22Rv1 (cell line): Measurements from ENCODE around the gene GPC5.

Experiments used
- ZFX ChIP-seq: fragments of 450-650 bp; IDR thresholded peaks from 2 replicates; pipeline ENCODE4 v1.6.1; 2017; ENCODE audit warnings: antibody characterized with exemption, borderline replicate concordance
- TF ChIP-seq, protein P1 (sequence below): fragments of 450-650 bp; IDR thresholded peaks from 2 replicates; pipeline ENCODE4 v1.5.1; 2017; ENCODE audit warnings: mild to moderate bottlenecking

DNA sequence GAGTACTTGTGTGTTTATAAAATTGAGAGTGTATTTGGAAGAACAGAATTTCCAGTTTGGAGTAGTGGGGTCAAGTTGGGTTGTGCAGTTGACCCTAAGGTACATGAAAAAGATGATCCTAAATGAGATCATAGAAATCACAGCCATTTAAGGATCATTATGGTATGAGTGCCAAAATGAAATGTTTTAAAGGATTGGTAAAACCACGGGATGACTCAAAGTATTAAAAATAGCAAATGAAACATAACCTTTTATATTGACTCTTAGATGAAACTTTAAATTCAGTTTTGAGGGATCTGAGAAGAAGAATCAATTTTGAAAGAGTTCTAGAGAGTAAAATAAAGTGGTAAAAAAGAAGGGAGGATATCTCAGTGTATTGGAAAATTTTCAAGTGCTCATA, 773.8 kb downstream of the GPC5 start:
- TF ChIP-seq, protein P1, sequence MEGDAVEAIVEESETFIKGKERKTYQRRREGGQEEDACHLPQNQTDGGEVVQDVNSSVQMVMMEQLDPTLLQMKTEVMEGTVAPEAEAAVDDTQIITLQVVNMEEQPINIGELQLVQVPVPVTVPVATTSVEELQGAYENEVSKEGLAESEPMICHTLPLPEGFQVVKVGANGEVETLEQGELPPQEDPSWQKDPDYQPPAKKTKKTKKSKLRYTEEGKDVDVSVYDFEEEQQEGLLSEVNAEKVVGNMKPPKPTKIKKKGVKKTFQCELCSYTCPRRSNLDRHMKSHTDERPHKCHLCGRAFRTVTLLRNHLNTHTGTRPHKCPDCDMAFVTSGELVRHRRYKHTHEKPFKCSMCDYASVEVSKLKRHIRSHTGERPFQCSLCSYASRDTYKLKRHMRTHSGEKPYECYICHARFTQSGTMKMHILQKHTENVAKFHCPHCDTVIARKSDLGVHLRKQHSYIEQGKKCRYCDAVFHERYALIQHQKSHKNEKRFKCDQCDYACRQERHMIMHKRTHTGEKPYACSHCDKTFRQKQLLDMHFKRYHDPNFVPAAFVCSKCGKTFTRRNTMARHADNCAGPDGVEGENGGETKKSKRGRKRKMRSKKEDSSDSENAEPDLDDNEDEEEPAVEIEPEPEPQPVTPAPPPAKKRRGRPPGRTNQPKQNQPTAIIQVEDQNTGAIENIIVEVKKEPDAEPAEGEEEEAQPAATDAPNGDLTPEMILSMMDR: no peak
- TF ChIP-seq ZFX: no peak
